Progenitor cell of endocrine pancreas (in vitro differentiated cells): Measurements from ENCODE around the gene EZR. TPM values are rescaled to one million over a fixed set of nuclear protein-coding genes. Genes with fewer than 3 reads are reported as not detected.
A peak's percentile ranks its signal among the peaks of the same experiment; 100 is the strongest.

Experiments
- DNase-seq: peaks from one replicate; pipeline ENCODE4 v3.0.0; 2021; ENCODE audit warnings: low spot score; ENCODE audit not compliant: unreplicated experiment
- H3K27ac Mint-ChIP-seq: 2 replicates; pipeline ENCODE4 v1.8.0; 2021; ENCODE audit warnings: mild to moderate bottlenecking, moderate library complexity, mixed read lengths
- H3K27me3 Mint-ChIP-seq: 2 replicates; pipeline ENCODE4 v1.8.0; 2021; ENCODE audit warnings: mixed read lengths
- H3K36me3 Mint-ChIP-seq: 2 replicates; pipeline ENCODE4 v1.8.0; 2022; ENCODE audit warnings: mixed read lengths; ENCODE audit not compliant: insufficient read depth
- H3K4me1 Mint-ChIP-seq: 2 replicates; pipeline ENCODE4 v1.8.0; 2021; ENCODE audit warnings: low read depth, mixed read lengths
- H3K4me3 Mint-ChIP-seq: 2 replicates; pipeline ENCODE4 v1.8.0; 2021; ENCODE audit warnings: low read depth, mild to moderate bottlenecking, moderate library complexity, mixed read lengths
- H3K9me3 Mint-ChIP-seq: 2 replicates; pipeline ENCODE4 v1.8.0; 2021; ENCODE audit warnings: low read depth, mixed read lengths
- CTCF ChIP-seq: fragments of 200-600 bp; sonication (generic); IDR thresholded peaks from one replicate; pipeline ENCODE4 v1.5.0; 2021; ENCODE audit warnings: antibody characterized with exemption, mild to moderate bottlenecking; ENCODE audit not compliant: unreplicated experiment
- long read RNA-seq: library from polyadenylated mRNA; unstranded; transcript quantifications from one replicate; pipeline ENCODE4 v2.0.0, GENCODE V29; 2020
- total RNA-seq: library from RNA; stranded (reverse); gene quantifications from 2 replicates; pipeline ENCODE4 v1.2.1, GENCODE V29; 2021

Gene EZR
- 258 and 274 TPM in 2 replicates for total RNA-seq
- long read RNA-seq, transcript EZR-202 (14 exons, 3,096 nt) = major isoform, 436 of 803 reads
- long read RNA-seq, transcript EZR-201 (13 exons, 3,068 nt) = minor isoform, 163 of 803 reads
- long read RNA-seq, partial matches to known transcripts = 162 of 803 reads
- long read RNA-seq, other reads (novel, unspliced or antisense) = 42 of 803 reads

- Mint-ChIP-seq H3K36me3 (peaks cover 10% of the 10 kb centered on the region), H3K9me3 (peaks cover 2% of the 10 kb centered on the region), H3K27ac (peak within 1 kb of the TSS; percentile 95), H3K4me1 (peaks cover 25% of the 10 kb centered on the region), H3K27me3 (no peaks in the 10 kb centered on the region), H3K4me3 (peak within 1 kb of the TSS; percentile 99)
- no peak for TF ChIP-seq CTCF
- peak; percentile 64 for DNase-seq
Observed at GRCh38 chr6:158819213-158819976, at the start of gene EZR. Gene EZR (minus strand): TSS chr6:158819368. CDS start chr6:158818093, 1,275 bp downstream.

- TF ChIP-seq CTCF = no peak
- no peak overlapping the region for H3K4me3 Mint-ChIP-seq
- peaks cover 30% of the 10 kb centered on the region for H3K4me1 Mint-ChIP-seq
- no peaks in the 10 kb centered on the region for H3K27me3 Mint-ChIP-seq
- H3K27ac Mint-ChIP-seq = peak overlapping the region; percentile 93
- DNase-seq = no peak
- peaks cover 1% of the 10 kb centered on the region for H3K36me3 Mint-ChIP-seq
- H3K9me3 Mint-ChIP-seq = no peaks in the 10 kb centered on the region
Observed at GRCh38 chr6:158868122-158868480, 48.9 kb upstream of the EZR start.

GRCh38 chr6:158867381-158868121, 48.4 kb upstream of the EZR start:
- H3K4me1 Mint-ChIP-seq = peaks cover 30% of the 10 kb centered on the region
- peaks cover 1% of the 10 kb centered on the region for H3K36me3 Mint-ChIP-seq
- H3K27me3 Mint-ChIP-seq = no peaks in the 10 kb centered on the region
- no peak for DNase-seq
- H3K4me3 Mint-ChIP-seq = no peak overlapping the region
- no peaks in the 10 kb centered on the region for H3K9me3 Mint-ChIP-seq
- H3K27ac Mint-ChIP-seq = peak overlapping the region; percentile 93
- TF ChIP-seq CTCF = no peak

GRCh38 chr6:158865769-158866168, 46.6 kb upstream of the EZR start:
- DNase-seq = no peak
- TF ChIP-seq CTCF = no peak
- Mint-ChIP-seq H3K4me3 (no peak overlapping the region), H3K36me3 (peaks cover 1% of the 10 kb centered on the region), H3K27ac (no peak overlapping the region), H3K27me3 (no peaks in the 10 kb centered on the region), H3K9me3 (no peaks in the 10 kb centered on the region), H3K4me1 (peaks cover 37% of the 10 kb centered on the region)

- Mint-ChIP-seq H3K27me3 (no peaks in the 10 kb centered on the region), H3K27ac (peak overlapping the region; percentile 11), H3K4me1 (peaks cover 24% of the 10 kb centered on the region), H3K36me3 (peaks cover 1% of the 10 kb centered on the region), H3K9me3 (no peaks in the 10 kb centered on the region), H3K4me3 (no peak overlapping the region)
- no peak for DNase-seq
- no peak for TF ChIP-seq CTCF
Observed at GRCh38 chr6:158863646-158864045, 44.5 kb upstream of the EZR start.
